Measurements from ENCODE around the gene DYSF. TPM values are rescaled to one million over a fixed set of nuclear protein-coding genes. Genes with fewer than 3 reads are reported as not detected.
"Not testable (repeated sequence)": the region's sequence is repeated elsewhere in the genome, so short reads cannot be mapped to it uniquely, and the experiment has no call there.

DYSF gene
- polyA plus RNA-seq (ENCODE audit: insufficient read length in 4 of 4): 10 to 100 TPM in 3 of 4 donors, 1 to 10 TPM in 1; 9.9 to 18.5 (median 17.1) TPM

GRCh38 chr2:71453404-71454220, at the start of gene DYSF:
DYSF (plus strand) TSS chr2:71453561.
- no peak for DNase-seq (ENCODE audit: low read depth in 4 of 4, low spot score in 3 of 4)

- no peak for DNase-seq (ENCODE audit: low read depth in 4 of 4, low spot score in 3 of 4)
Observed at GRCh38 chr2:71409611-71410010, 43.8 kb upstream of the DYSF start.

GRCh38 chr2:71410696-71411095, 42.7 kb upstream of the DYSF start:
- DNase-seq (ENCODE audit: low read depth in 4 of 4, low spot score in 3 of 4): no peak

- not testable (repeated sequence) for DNase-seq (ENCODE audit: low read depth in 4 of 4, low spot score in 3 of 4)
Observed at GRCh38 chr2:71416866-71417265, 36.5 kb upstream of the DYSF start.

- no peak for DNase-seq (ENCODE audit: low read depth in 4 of 4, low spot score in 3 of 4)
Observed at GRCh38 chr2:71417300-71418202, 35.8 kb upstream of the DYSF start.

GRCh38 chr2:71419145-71419544, 34.2 kb upstream of the DYSF start:
- DNase-seq (ENCODE audit: low read depth in 4 of 4, low spot score in 3 of 4): no peak

GRCh38 chr2:71419976-71420375, 33.4 kb upstream of the DYSF start:
- DNase-seq (ENCODE audit: low read depth in 4 of 4, low spot score in 3 of 4): no peak

- DNase-seq (ENCODE audit: low read depth in 4 of 4, low spot score in 3 of 4): no peak
Observed at GRCh38 chr2:71422786-71423185, 30.6 kb upstream of the DYSF start.

- no peak for DNase-seq (ENCODE audit: low read depth in 4 of 4, low spot score in 3 of 4)
Observed at GRCh38 chr2:71423817-71424420, 29.4 kb upstream of the DYSF start.

GRCh38 chr2:71426721-71427120, 26.6 kb upstream of the DYSF start:
- no peak for DNase-seq (ENCODE audit: low read depth in 4 of 4, low spot score in 3 of 4)

- DNase-seq (ENCODE audit: low read depth in 4 of 4, low spot score in 3 of 4): no peak
Observed at GRCh38 chr2:71428472-71429383, 24.6 kb upstream of the DYSF start.

GRCh38 chr2:71445142-71445541, 8.2 kb upstream of the DYSF start:
- DNase-seq (ENCODE audit: low read depth in 4 of 4, low spot score in 3 of 4): not testable (repeated sequence)

- DNase-seq (ENCODE audit: low read depth in 4 of 4, low spot score in 3 of 4): no peak
Observed at GRCh38 chr2:71446505-71446904, 6.9 kb upstream of the DYSF start.

- DNase-seq (ENCODE audit: low read depth in 4 of 4, low spot score in 3 of 4): no peak
Observed at GRCh38 chr2:71449343-71449742, 4.0 kb upstream of the DYSF start.

- no peak for DNase-seq (ENCODE audit: low read depth in 4 of 4, low spot score in 3 of 4)
Observed at GRCh38 chr2:71451705-71452104, 1.7 kb upstream of the DYSF start.

- DNase-seq (ENCODE audit: low read depth in 4 of 4, low spot score in 3 of 4): no peak
Observed at GRCh38 chr2:71452565-71452964, 796 bp upstream of the DYSF start.

GRCh38 chr2:71454221-71455010, 1.1 kb downstream of the DYSF start:
- no peak for DNase-seq (ENCODE audit: low read depth in 4 of 4, low spot score in 3 of 4)

- no peak for DNase-seq (ENCODE audit: low read depth in 4 of 4, low spot score in 3 of 4)
Observed at GRCh38 chr2:71455011-71455740, 1.8 kb downstream of the DYSF start.
